Mesenchymal stem cell (in vitro differentiated cells and primary cell): ENCODE results near the gene RALGAPA2.
"Not testable (repeated sequence)": the region's sequence is repeated elsewhere in the genome, so short reads cannot be mapped to it uniquely, and the experiment has no call there.

Experiments used
- DNase-seq: peaks from one replicate; pipeline ENCODE4 v3.0.0-alpha.2; 2013
- H2AFZ ChIP-seq: one replicate; pipeline ENCODE4 v1.6.1; 2013; ENCODE audit warnings: low read depth, mild to moderate bottlenecking, control low read depth, inconsistent platforms, low read length, moderate library complexity
- H2AK5ac ChIP-seq: 2 replicates; pipeline ENCODE4 v1.6.1; 2013; ENCODE audit warnings: low read length, moderate library complexity, mild to moderate bottlenecking, inconsistent platforms; ENCODE audit not compliant: severe bottlenecking
- H2BK120ac ChIP-seq: one replicate; pipeline ENCODE4 v1.6.1; 2013; ENCODE audit warnings: low read depth, mild to moderate bottlenecking, inconsistent platforms, low read length, moderate library complexity
- H2BK12ac ChIP-seq, 2 experiments: one replicate each; pipeline ENCODE4 v1.6.1; 2013; ENCODE audit warnings: inconsistent platforms in 2 of 2, low read length in 2 of 2, mild to moderate bottlenecking in 2 of 2, moderate library complexity in 2 of 2, control low read depth in 1 of 2
- H2BK15ac ChIP-seq: one replicate; pipeline ENCODE4 v1.6.1; 2013; ENCODE audit warnings: mild to moderate bottlenecking, low read depth, inconsistent platforms; ENCODE audit not compliant: poor library complexity, severe bottlenecking
- H2BK5ac ChIP-seq: 2 replicates; pipeline ENCODE4 v1.6.1; 2013; ENCODE audit warnings: low read depth, mild to moderate bottlenecking, low read length, control low read depth, inconsistent platforms; ENCODE audit not compliant: poor library complexity, severe bottlenecking
- H3K14ac ChIP-seq, 2 experiments: one replicate each; pipeline ENCODE4 v1.6.1; 2013; ENCODE audit warnings: inconsistent platforms in 2 of 2, low read length in 2 of 2, control low read depth in 1 of 2, mild to moderate bottlenecking in 1 of 2, moderate library complexity in 1 of 2
- H3K18ac ChIP-seq, 2 experiments: one replicate each; pipeline ENCODE4 v1.6.1; 2013; ENCODE audit warnings: inconsistent platforms in 2 of 2, low read length in 2 of 2, control low read depth in 1 of 2, low read depth in 1 of 2, mild to moderate bottlenecking in 1 of 2
- H3K23ac ChIP-seq, 2 experiments: one replicate each; pipeline ENCODE4 v1.6.1; 2013; ENCODE audit warnings: inconsistent platforms in 2 of 2, low read length in 2 of 2, mild to moderate bottlenecking in 2 of 2, moderate library complexity in 2 of 2, control low read depth in 1 of 2
- H3K27ac ChIP-seq: 2 replicates; pipeline ENCODE4 v1.5.1; 2013; ENCODE audit warnings: mild to moderate bottlenecking, moderate library complexity, low read length, control low read depth, inconsistent platforms; ENCODE audit not compliant: poor library complexity, severe bottlenecking
- H3K27me3 ChIP-seq, 2 experiments: 2 replicates each; pipeline versions ENCODE4 v1.6.1 to v1.7.0; 2013; ENCODE audit warnings: low read length in 2 of 2, mild to moderate bottlenecking in 2 of 2, moderate library complexity in 2 of 2, control low read depth in 1 of 2, inconsistent platforms in 1 of 2; ENCODE audit not compliant: control insufficient read depth in 1 of 2, insufficient read depth in 1 of 2
- H3K36me3 ChIP-seq, 2 experiments: 2 replicates each; pipeline versions ENCODE4 v1.6.1 to v1.7.0; 2013; ENCODE audit warnings: low read length in 2 of 2, control low read depth in 1 of 2, inconsistent platforms in 1 of 2, low read depth in 1 of 2, mild to moderate bottlenecking in 1 of 2; ENCODE audit not compliant: insufficient read depth in 2 of 2, control insufficient read depth in 1 of 2
- H3K4ac ChIP-seq, 2 experiments: one replicate each; pipeline ENCODE4 v1.6.1; 2013; ENCODE audit warnings: inconsistent platforms in 2 of 2, low read length in 2 of 2, mild to moderate bottlenecking in 2 of 2, moderate library complexity in 2 of 2, control low read depth in 1 of 2, low read depth in 1 of 2
- H3K4me1 ChIP-seq: 2 replicates; pipeline ENCODE4 v1.6.1; 2013; ENCODE audit warnings: low read depth, low read length, control low read depth; ENCODE audit not compliant: control insufficient read depth, insufficient read depth
- H3K4me2 ChIP-seq: 2 replicates; pipeline ENCODE4 v1.6.1; 2013; ENCODE audit warnings: low read length, mild to moderate bottlenecking, inconsistent platforms; ENCODE audit not compliant: poor library complexity, severe bottlenecking
- H3K4me3 ChIP-seq, 2 experiments: 2 replicates each; pipeline versions ENCODE4 v1.5.1 to v1.7.0; 2013; ENCODE audit warnings: low read length in 2 of 2, mild to moderate bottlenecking in 2 of 2, control low read depth in 1 of 2, low read depth in 1 of 2; ENCODE audit not compliant: insufficient read depth in 1 of 2
- H3K79me1 ChIP-seq: replicated peaks from 2 replicates; pipeline ENCODE4 v1.6.1; 2013; ENCODE audit warnings: mild to moderate bottlenecking, control low read depth, low read length, inconsistent platforms; ENCODE audit not compliant: poor library complexity, severe bottlenecking
- H3K9ac ChIP-seq: 2 replicates; pipeline ENCODE4 v1.7.0; 2013; ENCODE audit warnings: mild to moderate bottlenecking, low read length, moderate library complexity
- H3K9me3 ChIP-seq: 2 replicates; pipeline ENCODE4 v1.7.0; 2013; ENCODE audit warnings: mild to moderate bottlenecking, low read length; ENCODE audit not compliant: control insufficient read depth
- H4K8ac ChIP-seq: one replicate; pipeline ENCODE4 v1.6.1; 2013; ENCODE audit warnings: inconsistent platforms, mild to moderate bottlenecking, low read length, moderate library complexity
- H4K91ac ChIP-seq: one replicate; pipeline ENCODE4 v1.6.1; 2013; ENCODE audit warnings: mild to moderate bottlenecking, low read length, inconsistent platforms
- WGBS: methylation state at CpG from one replicate; pipeline ENCODE4 v1.1.7; 2013; ENCODE audit warnings: mixed read lengths; 5-methylcytosine and 5-hydroxymethylcytosine counted together

Gene RALGAPA2

DNA sequence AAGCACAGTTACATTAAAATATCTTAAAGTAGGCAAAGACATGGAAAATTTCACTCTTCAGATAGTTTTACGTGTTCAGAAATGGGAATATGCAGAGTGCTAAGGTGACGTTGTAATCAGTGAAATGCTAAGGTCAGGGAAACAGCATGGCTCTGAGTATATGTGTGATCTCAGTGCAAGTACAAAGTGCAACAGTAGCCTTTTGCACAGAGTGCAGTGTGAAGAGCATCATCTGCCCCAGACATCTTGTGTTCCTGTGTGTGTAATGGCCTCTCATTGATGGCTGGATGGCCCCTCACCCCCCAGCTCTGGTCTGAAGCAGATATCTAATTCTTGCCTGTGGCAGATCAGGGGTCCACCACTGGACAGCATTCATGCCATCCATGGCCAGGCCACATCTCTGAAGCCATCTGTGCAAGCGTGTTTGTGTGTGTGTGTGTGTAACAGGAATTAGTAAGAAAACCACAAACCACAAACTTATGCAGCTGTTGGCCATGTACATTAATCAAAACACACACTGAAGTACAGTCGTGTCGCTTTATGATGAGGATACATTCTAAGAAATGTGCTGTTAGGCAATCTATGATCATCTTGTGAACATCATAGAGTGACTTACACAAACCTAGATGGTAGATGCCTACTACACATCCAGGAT, 165.1 kb downstream of the RALGAPA2 start:
- no peaks in the 10 kb centered on the region for H3K9me3 ChIP-seq
- H4K8ac ChIP-seq: no peak overlapping the region
- no peak overlapping the region for H3K27ac ChIP-seq
- no peaks in the 10 kb centered on the region for H3K27me3 ChIP-seq
- no peak overlapping the region for H3K14ac ChIP-seq
- H3K23ac ChIP-seq: no peak overlapping the region
- WGBS: 97% methylated on average over 2 of the region's 5 CpGs
- no peak overlapping the region for H2BK15ac ChIP-seq
- no peaks in the 10 kb centered on the region for H3K4me1 ChIP-seq
- no peak overlapping the region for H3K4me2 ChIP-seq
- H3K9ac ChIP-seq: no peak overlapping the region
- no peak overlapping the region for H4K91ac ChIP-seq
- no peak overlapping the region for H3K18ac ChIP-seq
- no peak overlapping the region for H2BK12ac ChIP-seq
- peak; percentile 57 for DNase-seq
- no peak overlapping the region for H3K4ac ChIP-seq
- no peak overlapping the region for H3K4me3 ChIP-seq
- no peak overlapping the region for H2BK120ac ChIP-seq
- H2BK5ac ChIP-seq: no peak overlapping the region
- peak overlapping the region; percentile 2 for H2AFZ ChIP-seq
- H2AK5ac ChIP-seq: no peak overlapping the region
- H3K79me1 ChIP-seq: no peaks in the 10 kb centered on the region
- no peaks in the 10 kb centered on the region for H3K36me3 ChIP-seq

GRCh38 chr20:20546402-20546801, 166.0 kb downstream of the RALGAPA2 start:
- Histone ChIP-seq H3K4me2 (no peak overlapping the region), H3K36me3 (no peaks in the 10 kb centered on the region), H3K27me3 (no peaks in the 10 kb centered on the region), H3K79me1 (no peaks in the 10 kb centered on the region), H2AFZ (no peak overlapping the region), H2BK12ac (no peak overlapping the region), H2AK5ac (no peak overlapping the region), H4K91ac (no peak overlapping the region), H4K8ac (no peak overlapping the region), H3K9me3 (no peaks in the 10 kb centered on the region), H3K27ac (no peak overlapping the region), H3K23ac (no peak overlapping the region), H2BK120ac (no peak overlapping the region), H3K14ac (no peak overlapping the region), H2BK15ac (no peak overlapping the region), H3K4me1 (no peaks in the 10 kb centered on the region), H3K4me3 (no peak overlapping the region), H3K18ac (no peak overlapping the region), H3K4ac (no peak overlapping the region), H2BK5ac (no peak overlapping the region), H3K9ac (no peak overlapping the region)
- DNase-seq: no peak
- WGBS: 97% methylated on average over 6 of the region's 6 CpGs

GRCh38 chr20:20543348-20543747, 169.1 kb downstream of the RALGAPA2 start:
- H3K4me1 ChIP-seq, H2BK15ac ChIP-seq, H3K9me3 ChIP-seq, H3K79me1 ChIP-seq, H3K27ac ChIP-seq, H3K9ac ChIP-seq, H2BK12ac ChIP-seq, H3K4me2 ChIP-seq, H4K91ac ChIP-seq, H3K27me3 ChIP-seq, H2AFZ ChIP-seq, H3K4me3 ChIP-seq, H2AK5ac ChIP-seq, H3K18ac ChIP-seq, H3K36me3 ChIP-seq, H3K14ac ChIP-seq, DNase-seq, H3K23ac ChIP-seq, H2BK5ac ChIP-seq, H4K8ac ChIP-seq, H2BK120ac ChIP-seq, H3K4ac ChIP-seq: not testable (repeated sequence)
- 96% methylated on average over 4 of the region's 7 CpGs for WGBS

DNA sequence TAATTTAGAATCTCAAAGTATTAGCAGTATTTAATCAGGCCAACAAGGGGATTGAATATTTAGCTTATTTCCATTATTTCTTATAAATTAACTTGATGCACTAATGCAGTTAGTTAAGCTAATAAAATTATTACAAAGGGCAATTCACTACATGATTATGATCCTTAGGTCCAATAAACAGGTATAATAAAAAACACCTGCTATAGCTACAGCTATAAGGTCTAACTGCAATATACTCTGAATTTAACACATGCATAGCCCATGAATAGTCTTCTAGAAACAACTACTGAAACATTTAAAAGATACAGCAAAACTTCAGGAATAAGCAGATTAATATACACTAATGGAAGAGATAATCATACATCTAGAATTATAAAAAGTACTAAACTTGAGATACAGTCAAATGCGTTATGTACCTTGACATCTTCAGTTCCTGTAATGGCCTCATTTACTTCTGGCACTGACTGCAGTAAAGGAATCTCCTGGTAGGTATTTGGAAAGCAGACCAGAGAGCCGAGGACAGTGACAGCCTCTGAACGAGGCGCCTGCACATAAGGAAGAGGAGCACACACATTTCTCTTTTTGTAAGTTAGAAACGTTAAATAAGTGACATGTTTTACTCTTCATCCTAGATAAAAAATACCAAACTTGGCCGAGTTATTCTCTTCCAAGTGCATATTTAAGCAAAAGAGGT, 176.1 kb downstream of the RALGAPA2 start:
- H3K4me3 ChIP-seq: no peak overlapping the region
- no peak overlapping the region for H3K27ac ChIP-seq
- no peaks in the 10 kb centered on the region for H3K4me1 ChIP-seq
- H3K14ac ChIP-seq: no peak overlapping the region
- H4K8ac ChIP-seq: no peak overlapping the region
- H2BK15ac ChIP-seq: no peak overlapping the region
- H2AFZ ChIP-seq: no peak overlapping the region
- H3K27me3 ChIP-seq: no peaks in the 10 kb centered on the region
- H2AK5ac ChIP-seq: no peak overlapping the region
- H3K4me2 ChIP-seq: no peak overlapping the region
- H3K9me3 ChIP-seq: no peaks in the 10 kb centered on the region
- no peak overlapping the region for H3K18ac ChIP-seq
- H2BK12ac ChIP-seq: no peak overlapping the region
- no peak for DNase-seq
- H3K23ac ChIP-seq: no peak overlapping the region
- H4K91ac ChIP-seq: no peak overlapping the region
- 64% methylated on average over 2 of the region's 6 CpGs for WGBS
- H3K9ac ChIP-seq: no peak overlapping the region
- no peaks in the 10 kb centered on the region for H3K79me1 ChIP-seq
- H3K4ac ChIP-seq: no peak overlapping the region
- no peak overlapping the region for H2BK5ac ChIP-seq
- H3K36me3 ChIP-seq: peaks cover 0 to under 1% of the 10 kb centered on the region in 2 experiments
- no peak overlapping the region for H2BK120ac ChIP-seq
